ENCODE results near the gene CYSTM1.

DNA sequence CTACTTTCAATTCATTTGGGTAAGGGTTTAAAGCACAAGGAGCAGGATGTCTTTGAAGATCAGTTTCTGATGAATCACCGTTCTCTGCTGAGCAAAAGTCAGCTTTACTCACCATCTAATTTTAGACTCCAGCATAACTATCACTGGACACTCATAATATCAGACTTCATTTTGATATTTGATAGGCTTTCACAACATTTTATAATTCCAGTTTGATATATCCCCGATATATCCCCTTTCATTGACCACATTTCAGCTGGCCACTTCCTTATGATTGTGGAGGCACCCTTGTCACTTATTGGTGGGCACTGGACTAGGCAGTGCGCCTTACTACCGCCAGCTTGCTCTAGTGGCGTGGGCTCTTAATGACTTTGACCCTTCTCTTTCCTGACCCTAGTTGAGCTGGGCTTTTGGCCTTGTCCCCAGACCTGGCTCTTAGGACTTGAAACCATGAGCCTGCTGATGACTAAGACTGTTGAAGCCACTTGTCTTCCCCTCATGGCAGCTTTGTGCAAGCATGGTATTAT is 46.8 kb downstream of the CYSTM1 start:
- TF ChIP-seq, protein P1, sequence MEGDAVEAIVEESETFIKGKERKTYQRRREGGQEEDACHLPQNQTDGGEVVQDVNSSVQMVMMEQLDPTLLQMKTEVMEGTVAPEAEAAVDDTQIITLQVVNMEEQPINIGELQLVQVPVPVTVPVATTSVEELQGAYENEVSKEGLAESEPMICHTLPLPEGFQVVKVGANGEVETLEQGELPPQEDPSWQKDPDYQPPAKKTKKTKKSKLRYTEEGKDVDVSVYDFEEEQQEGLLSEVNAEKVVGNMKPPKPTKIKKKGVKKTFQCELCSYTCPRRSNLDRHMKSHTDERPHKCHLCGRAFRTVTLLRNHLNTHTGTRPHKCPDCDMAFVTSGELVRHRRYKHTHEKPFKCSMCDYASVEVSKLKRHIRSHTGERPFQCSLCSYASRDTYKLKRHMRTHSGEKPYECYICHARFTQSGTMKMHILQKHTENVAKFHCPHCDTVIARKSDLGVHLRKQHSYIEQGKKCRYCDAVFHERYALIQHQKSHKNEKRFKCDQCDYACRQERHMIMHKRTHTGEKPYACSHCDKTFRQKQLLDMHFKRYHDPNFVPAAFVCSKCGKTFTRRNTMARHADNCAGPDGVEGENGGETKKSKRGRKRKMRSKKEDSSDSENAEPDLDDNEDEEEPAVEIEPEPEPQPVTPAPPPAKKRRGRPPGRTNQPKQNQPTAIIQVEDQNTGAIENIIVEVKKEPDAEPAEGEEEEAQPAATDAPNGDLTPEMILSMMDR (IDR thresholded peaks at IDR 0.05), result no peak
- TF ChIP-seq POLR2A (IDR thresholded peaks at IDR 0.05), result no peak
- no peak for TF ChIP-seq EP300 (IDR thresholded peaks at IDR 0.05)
